Psoas muscle (tissue), 8 donors: ENCODE measurements around the gene AGER. TPM values are rescaled to one million over a fixed set of nuclear protein-coding genes. Genes with fewer than 3 reads are reported as not detected.

Experiments
- ATAC-seq, 4 donors: fragments of 200-7000 bp; cut with Tn5 transposase; one replicate each; pipeline ENCODE4 v1.9.1; 2020; ENCODE audit warnings: moderate library complexity in 3 of 4, mild to moderate bottlenecking in 2 of 4
- DNase-seq, 2 donors: peaks; one replicate each; pipeline ENCODE4 v3.0.0-alpha.2; 2020
- H3K27ac ChIP-seq: fragments of 200-600 bp; one replicate; pipeline ENCODE4 v1.8.0; 2022
- H3K27me3 ChIP-seq, 3 donors: fragments of 200-600 bp in 1 of 3; one replicate each; pipeline versions ENCODE4 v1.6.1 to v1.8.0; 2013 to 2022; ENCODE audit warnings: low read length in 2 of 3, mild to moderate bottlenecking in 2 of 3, moderate library complexity in 1 of 3; ENCODE audit not compliant: insufficient read depth in 3 of 3
- H3K36me3 ChIP-seq, 2 donors: fragments of 200-600 bp in 1 of 2; one replicate each; pipeline versions ENCODE4 v1.6.1 to v1.8.0; 2013 to 2022; ENCODE audit warnings: low read depth in 1 of 2, mild to moderate bottlenecking in 1 of 2, moderate library complexity in 1 of 2; ENCODE audit not compliant: insufficient read depth in 1 of 2
- H3K4me1 ChIP-seq: fragments of 200-600 bp; one replicate; pipeline ENCODE4 v1.8.0; 2022
- H3K4me3 ChIP-seq: fragments of 200-600 bp; one replicate; pipeline ENCODE4 v1.8.0; 2022; ENCODE audit warnings: mild to moderate bottlenecking
- H3K9me3 ChIP-seq: fragments of 200-600 bp; one replicate; pipeline ENCODE4 v1.8.0; 2022
- WGBS, 3 donors: extraction: QIAGEN DNeasy Blood & Tissue Kit; methylation state at CpG; one replicate each; pipeline versions ENCODE4 v1.1.6 to v1.1.7; 2013; 5-methylcytosine and 5-hydroxymethylcytosine counted together
- intact Hi-C, 2 donors: fragments of 100-400 bp; cut with DNase I; formaldehyde crosslinking; loops; one replicate each; pipeline versions ENCODE4 v1.11.0 to v1.14.2; 2022
- polyA plus RNA-seq, 3 donors: library from polyadenylated mRNA; stranded (reverse); fragments of 200-250 nt; gene quantifications; one replicate each; pipeline ENCODE4 v1.2.3, GENCODE V29; 2013
- total RNA-seq, 4 donors: library from RNA; stranded (reverse); fragmentation: NEBNext Ultra II Directional in 2 of 4; extraction: Animal tissue kit (Norgen Biotek cat#: 25700) in 2 of 4; gene quantifications; one replicate each; pipeline versions ENCODE4 v1.2.1 to v1.2.4, GENCODE V29; 2021 to 2023
- TF ChIP-seq, protein P1 (sequence below): fragments of 200-600 bp; IDR thresholded peaks from one replicate; pipeline ENCODE4 v1.8.0; 2022; ENCODE audit warnings: antibody characterized with exemption
- donor health status: healthy with polysubstance abuse.
- donor health status: DM: no; HTN: no; CAD: no; lungs with moderate emphysema.
- donor health status: Bipolar disorder and iron deficiency.
- donor health status: healthy.
- donor health status: DM: yes; HTN: yes; CAD: no.
- donor health status: DM: no; HTN: no; CAD: no.
- donor health status: DM: no; HTN: no; CAD: no.
- donor health status: DM: yes; HTN: yes; CAD: no.

AGER gene
- total and polyA plus RNA-seq, 7 donors: 0.79 to 2.0 (median 1.2) TPM

GRCh38 chr6:32222333-32223230 lies 38.5 kb upstream of the AGER start:
- no peak for ATAC-seq
- H3K4me1 ChIP-seq: no peaks in the 10 kb centered on the region
- WGBS, 3 donors: 73 to 84% (median 81%) methylated on average over 7 to 8 of the region's 8 CpGs
- TF ChIP-seq, protein P1, sequence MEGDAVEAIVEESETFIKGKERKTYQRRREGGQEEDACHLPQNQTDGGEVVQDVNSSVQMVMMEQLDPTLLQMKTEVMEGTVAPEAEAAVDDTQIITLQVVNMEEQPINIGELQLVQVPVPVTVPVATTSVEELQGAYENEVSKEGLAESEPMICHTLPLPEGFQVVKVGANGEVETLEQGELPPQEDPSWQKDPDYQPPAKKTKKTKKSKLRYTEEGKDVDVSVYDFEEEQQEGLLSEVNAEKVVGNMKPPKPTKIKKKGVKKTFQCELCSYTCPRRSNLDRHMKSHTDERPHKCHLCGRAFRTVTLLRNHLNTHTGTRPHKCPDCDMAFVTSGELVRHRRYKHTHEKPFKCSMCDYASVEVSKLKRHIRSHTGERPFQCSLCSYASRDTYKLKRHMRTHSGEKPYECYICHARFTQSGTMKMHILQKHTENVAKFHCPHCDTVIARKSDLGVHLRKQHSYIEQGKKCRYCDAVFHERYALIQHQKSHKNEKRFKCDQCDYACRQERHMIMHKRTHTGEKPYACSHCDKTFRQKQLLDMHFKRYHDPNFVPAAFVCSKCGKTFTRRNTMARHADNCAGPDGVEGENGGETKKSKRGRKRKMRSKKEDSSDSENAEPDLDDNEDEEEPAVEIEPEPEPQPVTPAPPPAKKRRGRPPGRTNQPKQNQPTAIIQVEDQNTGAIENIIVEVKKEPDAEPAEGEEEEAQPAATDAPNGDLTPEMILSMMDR: no peak
- H3K4me3 ChIP-seq: peak overlapping the region; percentile 53
- H3K27ac ChIP-seq: no peak overlapping the region
- no peaks in the 10 kb centered on the region for H3K9me3 ChIP-seq
- peaks cover 0 to 4% (median 0%) of the 10 kb centered on the region in 3 donors for H3K27me3 ChIP-seq
- DNase-seq: no peak
- intact Hi-C loops: no loop called here
- H3K36me3 ChIP-seq: no peaks in the 10 kb centered on the region

- Histone ChIP-seq H3K36me3 (no peaks in the 10 kb centered on the region), H3K9me3 (no peaks in the 10 kb centered on the region), H3K27me3 (peaks cover 0 to 4% (median 0%) of the 10 kb centered on the region in 3 donors), H3K4me3 (no peak overlapping the region), H3K4me1 (no peaks in the 10 kb centered on the region), H3K27ac (no peak overlapping the region)
- ATAC-seq (no peak), DNase-seq (no peak)
- intact Hi-C loops: no loop called here
- 53 to 70% (median 66%) methylated on average over 4 of the region's 4 CpGs for WGBS, 3 donors
- TF ChIP-seq, protein P1: no peak
Measured at GRCh38 chr6:32220021-32220420, 36.0 kb upstream of the AGER start.

- TF ChIP-seq, protein P1: no peak
- H3K4me1 ChIP-seq: no peaks in the 10 kb centered on the region
- DNase-seq (no peak), ATAC-seq (no peak)
- H3K27ac ChIP-seq: no peak overlapping the region
- H3K9me3 ChIP-seq: no peaks in the 10 kb centered on the region
- H3K36me3 ChIP-seq: peaks cover 0 to 4% of the 10 kb centered on the region in 2 donors
- 68 to 81% (median 78%) methylated on average over 7 of the region's 7 CpGs for WGBS, 3 donors
- H3K4me3 ChIP-seq: no peak overlapping the region
- peaks cover 0 to 4% (median 0%) of the 10 kb centered on the region in 3 donors for H3K27me3 ChIP-seq
- intact Hi-C loops: no loop called here
Measured at GRCh38 chr6:32218167-32218566, 34.1 kb upstream of the AGER start.

- WGBS, 3 donors: 84 to 86% (median 85%) methylated on average over 11 of the region's 11 CpGs
- H3K36me3 ChIP-seq: peaks cover 0 to 4% of the 10 kb centered on the region in 2 donors
- intact Hi-C loops: no loop called here
Measured at GRCh38 chr6:32216998-32217397, 32.9 kb upstream of the AGER start.

More at GRCh38 chr6:32216998-32217397, 32.9 kb upstream of the AGER start:
- H3K9me3 ChIP-seq: no peaks in the 10 kb centered on the region
- no peak overlapping the region for H3K27ac ChIP-seq
- no peak overlapping the region for H3K4me3 ChIP-seq
- TF ChIP-seq, protein P1: no peak
- no peak for ATAC-seq
- H3K27me3 ChIP-seq: peaks cover 0 to 4% (median 0%) of the 10 kb centered on the region in 3 donors
- DNase-seq: no peak
- H3K4me1 ChIP-seq: no peaks in the 10 kb centered on the region
